Endothelial cell of umbilical vein (primary cell): ENCODE measurements around the gene SLC44A2. TPM values are rescaled to one million over a fixed set of nuclear protein-coding genes. Genes with fewer than 3 reads are reported as not detected.

ENCODE experiments used
- BruUV-seq: library from RNA; stranded (reverse); fragments of 400-500 nt; replicated peaks from 2 replicates; lab custom pipeline; 2021; lab: Mats Ljungman, UMichigan
- CTCF ChIA-PET: fragments of 300-600, 350-600 bp; sonication (Branson Sonifier 250); formaldehyde crosslinking; loops from one replicate; lab custom pipeline; 2021; ENCODE audit warnings: antibody characterized with exemption, inconsistent platforms; lab: Charles Lee
- POLR2A ChIA-PET: fragments of 300-600, 350-600 bp; sonication (Branson Sonifier 250); formaldehyde crosslinking; loops from one replicate; lab custom pipeline; 2021; ENCODE audit warnings: antibody characterized with exemption, inconsistent platforms; lab: Charles Lee
- DNase-seq: peaks from one replicate; pipeline ENCODE4 v3.0.0-alpha.2; 2011; ENCODE audit warnings: low read depth, low spot score
- FAIRE-seq: peaks from 2 replicates; lab custom pipeline; 2011; peaks lifted over from hg19 to GRCh38; lab: Jason Lieb, UNC
- H2AFZ ChIP-seq: 2 replicates; pipeline ENCODE4 v1.6.0; 2012; ENCODE audit warnings: low read depth, low read length, control low read depth, inconsistent platforms
- H3K27ac ChIP-seq: 2 replicates; pipeline ENCODE4 v1.5.1; 2011; ENCODE audit warnings: low read depth, mild to moderate bottlenecking, control low read depth, low read length, moderate library complexity; ENCODE audit not compliant: insufficient read depth
- H3K27me3 ChIP-seq, 2 experiments: 2 replicates each; pipeline versions ENCODE4 v1.6.0 to v1.6.1; 2011; ENCODE audit warnings: low read length in 2 of 2, mixed read lengths in 1 of 2; ENCODE audit not compliant: control insufficient read depth in 2 of 2, insufficient read depth in 2 of 2
- H3K36me3 ChIP-seq, 2 experiments: 2 replicates in 1 of 2; 3 replicates in 1 of 2; pipeline ENCODE4 v1.5.1; 2011; ENCODE audit warnings: low read length in 2 of 2, mild to moderate bottlenecking in 1 of 2, moderate library complexity in 1 of 2; ENCODE audit not compliant: control insufficient read depth in 2 of 2, insufficient read depth in 2 of 2; ENCODE audit errors: extremely low read depth in 1 of 2
- H3K4me1 ChIP-seq: 3 replicates; pipeline ENCODE4 v1.5.1; 2011; ENCODE audit warnings: mild to moderate bottlenecking, low read length; ENCODE audit not compliant: control insufficient read depth, insufficient read depth; ENCODE audit errors: extremely low read depth
- H3K4me2 ChIP-seq: 2 replicates; pipeline ENCODE4 v1.6.1; 2011; ENCODE audit warnings: low read length, control low read depth, mixed read lengths; ENCODE audit not compliant: insufficient read depth
- H3K4me3 ChIP-seq, 3 experiments: fragments of 200-600 bp in 1 of 3; sonication (generic), shearing (Covaris generic) in 1 of 3; replicated peaks in 1 of 3; 2 replicates each; pipeline ENCODE4 v1.5.1; 2011 to 2016; ENCODE audit warnings: control low read depth in 3 of 3, low read length in 3 of 3, mild to moderate bottlenecking in 2 of 3, inconsistent platforms in 1 of 3, low read depth in 1 of 3, moderate library complexity in 1 of 3; ENCODE audit not compliant: insufficient read depth in 1 of 3
- H3K79me2 ChIP-seq: 2 replicates; pipeline ENCODE4 v1.6.0; 2012; ENCODE audit warnings: low read length, inconsistent platforms; ENCODE audit not compliant: control insufficient read depth, insufficient read depth
- H3K9ac ChIP-seq: replicated peaks from 2 replicates; pipeline ENCODE3; 2011; ENCODE audit warnings: low read length, control low read depth; ENCODE audit not compliant: insufficient read depth; ENCODE audit errors: extremely low read depth
- H3K9me1 ChIP-seq: replicated peaks from 3 replicates; pipeline ENCODE4 v1.6.0; 2011; ENCODE audit warnings: mild to moderate bottlenecking, low read length; ENCODE audit not compliant: control insufficient read depth, insufficient read depth; ENCODE audit errors: extremely low read depth
- H3K9me3 ChIP-seq: replicated peaks from 2 replicates; pipeline ENCODE4 v1.5.1; 2012; ENCODE audit warnings: low read length, inconsistent platforms; ENCODE audit not compliant: control insufficient read depth, insufficient read depth
- H4K20me1 ChIP-seq: replicated peaks from 2 replicates; pipeline ENCODE3; 2011; ENCODE audit warnings: mild to moderate bottlenecking, low read length; ENCODE audit not compliant: control insufficient read depth, insufficient read depth; ENCODE audit errors: extremely low read depth
- EZH2 ChIP-seq: IDR thresholded peaks from 2 replicates; pipeline ENCODE4 v1.6.1; 2012; ENCODE audit warnings: borderline replicate concordance, low read depth, mild to moderate bottlenecking, moderate library complexity, low read length, inconsistent platforms; ENCODE audit not compliant: severe bottlenecking
- FOS ChIP-seq: IDR thresholded peaks from 2 replicates; pipeline ENCODE4 v1.6.1; 2011; ENCODE audit warnings: mild to moderate bottlenecking, low read length, moderate library complexity, borderline replicate concordance; ENCODE audit not compliant: insufficient read depth
- GATA2 ChIP-seq: IDR thresholded peaks from 2 replicates; pipeline ENCODE4 v1.7.0; 2011; ENCODE audit warnings: low read depth, mild to moderate bottlenecking, moderate library complexity, mixed read lengths, low read length; ENCODE audit not compliant: insufficient read length, insufficient read depth
- JUN ChIP-seq: IDR thresholded peaks from 2 replicates; pipeline ENCODE4 v1.6.1; 2011; ENCODE audit warnings: borderline replicate concordance, low read depth; ENCODE audit not compliant: insufficient read length, insufficient read depth
- MYC ChIP-seq: IDR thresholded peaks from one replicate; pipeline ENCODE4 v1.6.1; 2011; ENCODE audit warnings: mild to moderate bottlenecking, low read depth, low read length
- POLR2A ChIP-seq: IDR thresholded peaks from 2 replicates; pipeline ENCODE4 v1.6.1; 2012; ENCODE audit warnings: low read depth, mild to moderate bottlenecking, control low read depth, low read length
- POLR2AphosphoS5 ChIP-seq: IDR thresholded peaks from 2 replicates; pipeline ENCODE4 v1.6.1; 2012; ENCODE audit warnings: low read depth, mild to moderate bottlenecking, control low read depth, low read length, moderate library complexity; ENCODE audit not compliant: insufficient read depth
- dilution Hi-C: fragments of 300-500 bp; cut with MboI; formaldehyde crosslinking; loops from one replicate; pipeline ENCODE4 v1.15.0; 2019; ENCODE audit warnings: low sequenced_read_pairs; ENCODE audit not compliant: extremely low pct_ligation_motif_present
- intact Hi-C: fragments of 100-400 bp; cut with micrococcal nuclease; formaldehyde crosslinking; loops from one replicate; pipeline ENCODE4 v1.10.0; 2022
- polyA plus RNA-seq, 4 experiments: library from polyadenylated mRNA; depleted of rRNA in 3 of 4; stranded (reverse) in 3 of 4; unstranded in 1 of 4; fragments of >200 nt; gene quantifications; 2 replicates each; pipeline versions ENCODE4 v1.2.1 to v1.2.3, GENCODE V29; 2011 to 2012; ENCODE audit warnings: missing spikeins in 1 of 4
- total RNA-seq: library from RNA; stranded (reverse); gene quantifications from 2 replicates; pipeline ENCODE4 v1.2.3, GENCODE V29; 2021
- TF ChIP-seq, protein P1 (sequence below): IDR thresholded peaks from 2 replicates; pipeline ENCODE4 v1.6.1; 2011; ENCODE audit not compliant: insufficient read depth, insufficient read length
- TF ChIP-seq, protein P2 (sequence below), 2 donors: IDR thresholded peaks; 1 replicate in 1 of 2; 2 replicates in 1 of 2; pipeline ENCODE4 v1.5.1; 2011; ENCODE audit warnings: low read length in 2 of 2, mild to moderate bottlenecking in 2 of 2, moderate library complexity in 2 of 2, control low read depth in 1 of 2, inconsistent platforms in 1 of 2, low read depth in 1 of 2; ENCODE audit not compliant: insufficient read depth in 1 of 2; ENCODE audit errors: extremely low read depth in 1 of 2

SLC44A2 gene
- total and polyA plus RNA-seq, 2 donors (not counting 3 experiments of a cell fraction or from before 2014, with no cell fraction given): 97.7 to 130 TPM

DNA sequence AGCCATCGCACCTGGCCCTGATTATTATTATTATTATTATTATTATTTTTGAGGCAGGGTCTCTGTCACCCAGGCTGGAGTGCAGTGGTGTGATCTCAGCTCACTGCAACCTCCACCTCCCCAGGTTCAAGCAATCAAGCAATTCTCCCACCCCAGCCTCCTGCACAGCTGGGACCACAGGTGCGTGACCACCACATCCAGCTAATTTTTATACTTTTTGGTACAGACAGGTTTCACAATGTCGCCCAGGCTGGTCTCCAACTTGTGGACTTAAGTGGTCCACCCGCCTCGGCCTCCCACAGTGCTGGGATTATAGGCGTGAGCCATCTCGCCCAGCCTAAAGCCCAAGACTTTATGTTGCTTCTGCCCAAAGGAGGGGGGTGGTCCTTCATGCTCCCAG lies 32.2 kb upstream of the SLC44A2 start:
- no TSS peak for BruUV-seq
- H3K9me3 ChIP-seq: no peaks in the 10 kb centered on the region
- ChIA-PET POLR2A (no interaction called here), CTCF (interaction anchor here (2.1 kb wide), 1 partner anchor 51 kb away, joined by 12 read pairs; no protein-coding TSS in a partner anchor)
- no peaks in the 10 kb centered on the region for H3K36me3 ChIP-seq
- TF ChIP-seq GATA2: no peak
- no peak for TF ChIP-seq POLR2A
- no peak for TF ChIP-seq FOS
- TF ChIP-seq EZH2: no peak
- no peak for TF ChIP-seq POLR2AphosphoS5
- TF ChIP-seq JUN: no peak
- TF ChIP-seq, protein P1, sequence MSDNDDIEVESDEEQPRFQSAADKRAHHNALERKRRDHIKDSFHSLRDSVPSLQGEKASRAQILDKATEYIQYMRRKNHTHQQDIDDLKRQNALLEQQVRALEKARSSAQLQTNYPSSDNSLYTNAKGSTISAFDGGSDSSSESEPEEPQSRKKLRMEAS: no peak
- TF ChIP-seq, protein P2, sequence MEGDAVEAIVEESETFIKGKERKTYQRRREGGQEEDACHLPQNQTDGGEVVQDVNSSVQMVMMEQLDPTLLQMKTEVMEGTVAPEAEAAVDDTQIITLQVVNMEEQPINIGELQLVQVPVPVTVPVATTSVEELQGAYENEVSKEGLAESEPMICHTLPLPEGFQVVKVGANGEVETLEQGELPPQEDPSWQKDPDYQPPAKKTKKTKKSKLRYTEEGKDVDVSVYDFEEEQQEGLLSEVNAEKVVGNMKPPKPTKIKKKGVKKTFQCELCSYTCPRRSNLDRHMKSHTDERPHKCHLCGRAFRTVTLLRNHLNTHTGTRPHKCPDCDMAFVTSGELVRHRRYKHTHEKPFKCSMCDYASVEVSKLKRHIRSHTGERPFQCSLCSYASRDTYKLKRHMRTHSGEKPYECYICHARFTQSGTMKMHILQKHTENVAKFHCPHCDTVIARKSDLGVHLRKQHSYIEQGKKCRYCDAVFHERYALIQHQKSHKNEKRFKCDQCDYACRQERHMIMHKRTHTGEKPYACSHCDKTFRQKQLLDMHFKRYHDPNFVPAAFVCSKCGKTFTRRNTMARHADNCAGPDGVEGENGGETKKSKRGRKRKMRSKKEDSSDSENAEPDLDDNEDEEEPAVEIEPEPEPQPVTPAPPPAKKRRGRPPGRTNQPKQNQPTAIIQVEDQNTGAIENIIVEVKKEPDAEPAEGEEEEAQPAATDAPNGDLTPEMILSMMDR (IDR thresholded peaks at IDR 0.05; ENCODE audit: extremely low read depth in 1 of 2, insufficient read depth in 1 of 2, low read depth in 1 of 2, low read length in 2 of 2): no peak
- no peak for TF ChIP-seq MYC
- intact Hi-C loops (no loop called here), dilution Hi-C loops (no loop called here)
- H3K27me3 ChIP-seq: no peaks in the 10 kb centered on the region
- no peak overlapping the region for H3K4me3 ChIP-seq
- no peaks in the 10 kb centered on the region for H4K20me1 ChIP-seq
- H3K4me1 ChIP-seq: peaks cover 13% of the 10 kb centered on the region
- no peaks in the 10 kb centered on the region for H3K79me2 ChIP-seq
- no peak overlapping the region for H2AFZ ChIP-seq
- no peak overlapping the region for H3K27ac ChIP-seq
- no peaks in the 10 kb centered on the region for H3K9me1 ChIP-seq
- H3K9ac ChIP-seq: no peak overlapping the region
- DNase-seq: no peak
- no peak for FAIRE-seq
- no peak overlapping the region for H3K4me2 ChIP-seq
